ENCODE data around the gene PTEN.
"Not testable (repeated sequence)": the region's sequence is repeated elsewhere in the genome, so short reads cannot be mapped to it uniquely, and the experiment has no call there.

PTEN gene

DNA sequence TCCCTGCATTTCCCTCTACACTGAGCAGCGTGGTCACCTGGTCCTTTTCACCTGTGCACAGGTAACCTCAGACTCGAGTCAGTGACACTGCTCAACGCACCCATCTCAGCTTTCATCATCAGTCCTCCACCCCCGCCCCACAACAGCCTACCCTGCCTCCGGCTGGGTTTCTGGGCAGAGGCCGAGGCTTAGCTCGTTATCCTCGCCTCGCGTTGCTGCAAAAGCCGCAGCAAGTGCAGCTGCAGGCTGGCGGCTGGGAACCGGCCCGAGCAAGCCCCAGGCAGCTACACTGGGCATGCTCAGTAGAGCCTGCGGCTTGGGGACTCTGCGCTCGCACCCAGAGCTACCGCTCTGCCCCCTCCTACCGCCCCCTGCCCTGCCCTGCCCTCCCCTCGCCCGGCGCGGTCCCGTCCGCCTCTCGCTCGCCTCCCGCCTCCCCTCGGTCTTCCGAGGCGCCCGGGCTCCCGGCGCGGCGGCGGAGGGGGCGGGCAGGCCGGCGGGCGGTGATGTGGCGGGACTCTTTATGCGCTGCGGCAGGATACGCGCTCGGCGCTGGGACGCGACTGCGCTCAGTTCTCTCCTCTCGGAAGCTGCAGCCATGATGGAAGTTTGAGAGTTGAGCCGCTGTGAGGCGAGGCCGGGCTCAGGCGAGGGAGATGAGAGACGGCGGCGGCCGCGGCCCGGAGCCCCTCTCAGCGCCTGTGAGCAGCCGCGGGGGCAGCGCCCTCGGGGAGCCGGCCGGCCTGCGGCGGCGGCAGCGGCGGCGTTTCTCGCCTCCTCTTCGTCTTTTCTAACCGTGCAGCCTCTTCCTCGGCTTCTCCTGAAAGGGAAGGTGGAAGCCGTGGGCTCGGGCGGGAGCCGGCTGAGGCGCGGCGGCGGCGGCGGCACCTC lies at the start of gene PTEN, which contains the start of gene KLLN:
Gene PTEN (plus strand): TSS at position 573 of the 891 bp plus-strand sequence. CDS start 845 bp downstream, outside the sequence.
Gene KLLN (minus strand): TSS at position 481 of the 891 bp plus-strand sequence. CDS start 1,046 bp downstream, outside the sequence.
- DNase-seq: peak; percentile 74 to 78

DNA sequence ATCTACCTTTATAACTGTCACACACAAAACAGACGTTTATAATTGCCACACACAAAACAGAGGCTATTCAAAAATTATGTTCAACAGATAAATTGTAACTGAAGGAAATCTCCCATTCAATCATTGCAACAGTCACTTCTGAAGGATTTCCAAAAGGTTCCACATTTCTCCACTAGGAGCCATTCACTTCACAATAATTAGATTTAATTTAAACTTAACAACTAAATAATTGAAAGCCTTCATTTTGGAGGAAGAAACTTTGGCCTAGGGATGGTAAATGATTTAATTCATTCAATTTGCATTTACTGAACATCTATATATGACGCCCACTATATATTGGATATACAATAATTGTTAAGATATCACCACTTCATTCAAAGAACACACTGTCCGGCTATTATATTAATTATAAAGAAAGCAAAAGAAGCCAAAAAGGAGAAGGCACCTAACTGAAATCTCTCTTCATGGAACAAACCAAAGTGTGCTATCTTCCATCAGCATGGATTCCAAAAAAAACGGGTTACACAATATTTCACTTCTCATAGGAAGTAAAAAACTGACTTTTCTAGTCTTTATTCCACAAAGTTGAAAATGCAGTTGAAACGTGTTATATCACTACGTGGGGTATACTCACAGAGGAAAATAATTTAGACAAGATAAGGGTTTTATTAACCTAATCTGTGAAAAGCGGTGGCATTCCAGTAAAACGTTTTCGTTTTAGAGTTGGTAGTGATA lies 47.1 kb upstream of the PTEN start:
- no peak for DNase-seq

DNA sequence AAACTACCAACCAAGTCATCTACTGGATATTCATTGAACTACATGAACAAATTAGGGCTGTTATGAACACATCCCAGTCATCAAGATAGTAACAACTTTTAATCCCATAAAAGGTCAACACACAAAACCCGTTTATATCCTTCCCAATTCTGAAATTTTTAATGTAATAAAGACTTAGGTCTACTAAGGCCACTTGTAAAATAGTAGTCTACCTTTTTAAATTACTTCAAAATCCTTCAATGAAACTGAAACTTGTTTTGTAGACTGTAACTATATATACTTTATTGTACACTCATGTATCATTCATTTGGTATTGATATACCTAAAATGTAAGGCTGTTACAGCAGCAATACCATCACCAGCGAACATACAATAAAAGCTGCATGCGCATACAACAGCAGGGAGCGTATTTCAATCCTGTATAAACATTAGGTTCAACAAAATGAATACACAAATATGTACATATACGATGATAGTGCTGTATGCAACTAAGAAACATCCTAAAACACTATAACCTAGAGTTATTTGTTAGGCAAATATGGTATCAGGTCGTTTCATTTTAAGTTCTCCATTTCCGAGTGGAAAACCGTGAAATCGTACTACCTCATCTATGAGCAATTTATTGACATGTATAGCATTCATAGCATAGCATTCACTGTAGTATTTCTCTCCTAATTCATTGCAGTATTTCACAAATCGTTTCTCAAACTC lies 46.4 kb upstream of the PTEN start:
- no peak for DNase-seq

DNA sequence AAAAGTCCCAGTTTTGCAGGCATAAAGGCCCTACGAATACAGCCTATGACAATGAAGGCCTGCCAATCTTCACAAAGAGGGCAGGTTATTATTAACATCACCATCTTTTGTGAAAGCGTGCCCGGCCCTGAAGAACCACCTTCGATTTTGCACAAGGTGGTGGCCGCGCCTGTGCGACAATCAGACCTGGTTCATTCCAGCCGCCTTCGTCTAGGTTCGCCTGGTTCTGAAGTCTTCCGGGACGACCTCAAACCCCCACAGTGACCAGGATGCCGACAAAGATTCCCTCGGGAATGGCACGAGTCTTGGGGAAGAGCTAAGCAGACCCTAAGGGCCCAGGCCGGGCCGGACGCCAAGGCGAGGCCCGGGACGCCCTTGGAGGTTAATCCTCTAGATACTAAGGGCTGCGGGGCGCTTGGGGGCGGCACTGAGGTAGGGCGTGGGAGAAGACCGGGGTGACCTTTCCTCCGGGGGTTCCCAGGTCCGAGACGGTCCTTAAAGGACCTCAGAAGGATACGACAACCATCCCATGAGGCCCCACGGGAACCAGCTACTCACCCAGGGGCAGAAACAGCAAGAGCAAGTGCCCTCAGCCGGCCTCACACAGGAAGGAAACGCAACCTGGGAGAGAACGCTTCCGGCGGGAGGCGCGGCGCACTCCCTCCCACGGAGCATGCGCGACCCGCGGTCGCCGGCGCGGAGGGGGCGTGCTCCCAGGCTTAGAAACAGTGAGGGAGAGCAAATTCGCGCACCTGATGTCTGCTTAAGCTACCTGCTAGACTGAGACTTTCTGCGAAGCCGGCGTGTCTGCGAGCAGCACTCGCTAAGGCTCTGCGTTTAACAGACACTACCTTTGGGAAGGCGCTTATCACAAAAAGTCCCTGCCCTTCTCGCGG lies 45.6 kb upstream of the PTEN start, which contains the start of gene ATAD1:
Gene ATAD1 (minus strand): TSS at position 618 of the 896 bp plus-strand sequence. CDS start 3,627 bp downstream, outside the sequence.
- DNase-seq: peak; percentile 84 to 85

DNA sequence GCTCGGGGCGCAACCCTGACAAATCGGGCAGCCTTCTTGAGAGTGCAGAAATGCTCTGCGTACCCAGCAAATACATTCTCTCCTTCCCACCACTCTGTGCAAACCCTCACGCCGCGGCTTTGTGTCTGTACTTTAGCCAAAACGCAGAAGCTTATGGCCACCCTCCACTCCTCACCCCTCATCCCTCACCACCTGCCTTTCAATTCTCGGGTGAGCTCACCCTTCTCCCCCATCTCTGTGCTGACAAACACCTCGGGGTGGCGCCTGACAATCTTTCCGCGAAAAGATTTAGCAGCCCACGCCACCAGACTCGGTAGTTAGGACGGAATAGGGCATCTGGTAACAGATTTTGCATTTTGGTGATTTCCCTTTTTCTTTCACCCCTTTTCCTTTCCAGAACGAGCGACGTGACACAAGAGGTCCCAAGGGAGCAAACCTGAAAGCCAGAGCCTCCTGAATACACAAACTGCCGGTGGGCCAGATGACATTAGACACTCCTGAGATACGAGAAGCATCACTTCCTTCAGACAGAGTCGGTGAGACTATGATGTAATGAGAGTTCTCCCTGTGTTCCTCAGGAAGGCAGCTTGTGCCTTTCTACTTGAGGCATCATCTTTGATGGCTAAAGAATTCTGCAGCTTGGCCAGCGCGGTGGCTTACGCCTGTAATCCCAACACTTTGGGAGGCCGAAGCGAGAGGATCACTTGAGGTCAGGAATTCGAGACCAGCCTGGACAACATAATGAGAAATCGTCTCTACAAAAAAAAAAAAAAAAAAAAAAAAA lies 44.7 kb upstream of the PTEN start:
- peak; percentile 73 to 77 for DNase-seq

DNA sequence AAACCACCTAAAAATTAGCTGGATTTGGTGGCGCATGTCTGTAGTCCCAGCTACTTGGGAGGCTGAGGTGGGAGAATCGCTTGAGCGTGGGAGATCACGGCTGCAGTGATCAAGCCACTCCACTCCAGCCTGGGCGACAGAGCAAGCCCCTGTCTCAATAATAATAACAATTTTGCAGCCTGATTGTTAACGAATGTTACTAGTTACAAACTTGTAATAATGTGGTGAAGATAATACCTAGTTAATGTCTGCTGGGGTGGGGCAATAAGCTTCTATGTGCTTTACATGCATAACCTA lies 44.2 kb upstream of the PTEN start:
- no peak for DNase-seq

DNA sequence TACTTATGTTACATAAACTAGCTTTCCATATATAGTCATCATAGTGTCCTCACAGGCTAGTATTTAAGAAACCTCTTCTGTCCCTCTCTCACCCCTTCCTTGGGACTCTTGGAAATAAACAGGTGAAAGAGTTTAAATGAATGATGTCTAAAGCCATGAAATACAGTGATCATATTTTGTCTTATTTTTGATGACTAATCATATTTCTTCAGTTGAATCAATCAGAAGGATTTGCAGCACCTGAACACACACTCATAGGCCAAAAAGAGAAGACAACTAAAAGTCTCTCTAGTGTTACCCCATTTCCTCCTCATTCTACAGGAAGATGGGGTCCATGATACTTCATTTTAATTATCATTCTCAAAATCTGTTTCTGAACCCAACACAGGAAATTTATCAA lies 36.8 kb upstream of the PTEN start:
- no peak for DNase-seq

DNA sequence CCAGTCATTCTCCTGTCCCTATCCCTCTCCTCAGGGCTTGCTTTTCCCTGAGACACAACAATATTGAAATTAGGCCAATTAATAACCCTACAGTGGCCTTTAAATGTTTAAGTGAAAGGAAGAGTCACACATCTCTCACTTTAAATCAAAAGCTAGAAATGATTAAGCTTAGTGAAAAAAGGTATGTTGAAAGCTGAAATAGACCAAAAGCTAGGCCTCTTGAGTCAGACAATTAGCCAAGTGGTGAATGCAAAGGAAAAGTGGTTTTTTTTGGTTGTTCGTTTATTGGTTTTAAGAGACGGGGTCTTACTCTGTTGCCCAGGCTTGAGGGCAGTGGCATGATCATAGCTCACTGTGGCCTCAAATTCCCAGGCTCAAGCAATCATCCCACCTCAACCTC lies 35.7 kb upstream of the PTEN start:
- DNase-seq: no peak

DNA sequence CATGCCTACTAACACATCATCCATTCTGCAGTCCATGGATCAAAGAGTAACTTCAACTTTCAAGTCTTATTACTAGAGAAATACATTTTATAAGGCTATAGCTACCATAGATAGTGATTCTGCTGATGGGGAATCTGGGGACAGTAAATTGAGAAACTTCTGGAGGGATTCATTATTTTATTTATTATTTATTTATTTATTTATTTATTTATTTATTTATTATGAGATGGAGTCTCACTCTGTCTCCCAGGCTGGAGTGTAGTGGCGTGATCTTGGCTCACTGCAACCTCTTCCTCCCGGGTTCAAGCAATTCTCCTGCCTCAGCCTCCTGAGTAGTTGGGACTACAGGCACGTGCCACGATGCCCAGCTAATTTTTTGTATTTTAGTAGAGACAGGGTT lies 34.4 kb upstream of the PTEN start:
- not testable (repeated sequence) for DNase-seq

DNA sequence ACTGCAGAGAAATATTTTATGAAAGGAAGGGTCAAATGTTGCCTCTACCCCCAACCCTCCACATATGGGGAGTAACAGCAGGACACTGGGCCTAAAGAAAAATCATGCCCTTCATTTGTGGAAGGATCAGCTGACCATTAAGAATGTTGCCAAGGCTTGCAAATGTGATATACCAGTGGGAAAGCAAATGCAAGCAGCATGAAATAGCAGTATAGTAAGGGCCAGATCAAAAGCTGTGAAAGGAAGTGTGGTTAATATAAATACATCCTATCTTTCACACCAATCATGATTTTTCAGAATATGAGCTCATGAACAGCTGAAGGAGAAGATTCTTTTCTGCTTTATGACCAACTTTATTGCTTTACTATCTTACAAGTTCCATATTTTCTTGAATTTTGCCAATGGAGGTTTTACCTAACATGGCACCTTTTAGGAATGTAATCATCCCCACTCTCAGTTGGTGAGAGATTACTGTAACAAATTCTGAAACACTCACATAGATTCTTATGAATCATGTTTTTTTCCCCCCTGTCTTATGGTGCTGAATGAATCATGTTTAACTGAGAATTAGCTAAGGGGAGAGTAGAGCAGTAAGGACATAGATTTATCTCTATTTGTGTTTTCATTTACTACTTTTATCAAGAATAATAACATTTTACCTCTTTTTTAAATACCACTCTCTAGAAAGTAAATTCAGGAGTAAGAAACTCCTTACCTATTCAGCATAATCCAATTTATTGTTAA lies 33.3 kb upstream of the PTEN start:
- DNase-seq: no peak

DNA sequence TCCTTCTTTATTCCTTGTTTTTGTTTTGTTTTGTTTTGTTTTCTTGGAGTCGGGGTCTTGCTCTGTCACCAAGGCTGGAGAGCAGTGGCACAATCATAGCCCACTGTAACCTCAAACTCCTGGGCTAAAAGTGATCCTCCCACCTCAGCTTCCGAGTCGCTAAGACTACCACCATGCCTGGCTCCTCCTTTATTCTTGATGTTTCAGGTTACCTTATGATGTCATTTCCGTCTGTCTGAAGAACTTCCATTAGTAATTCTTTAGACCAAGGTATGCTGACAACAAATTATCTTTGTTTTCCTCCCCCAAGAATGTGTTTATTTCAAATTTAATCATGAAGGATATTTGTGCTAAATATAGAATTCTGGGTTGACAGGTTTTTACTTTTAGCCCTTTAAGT lies 27.3 kb upstream of the PTEN start:
- DNase-seq: no peak

DNA sequence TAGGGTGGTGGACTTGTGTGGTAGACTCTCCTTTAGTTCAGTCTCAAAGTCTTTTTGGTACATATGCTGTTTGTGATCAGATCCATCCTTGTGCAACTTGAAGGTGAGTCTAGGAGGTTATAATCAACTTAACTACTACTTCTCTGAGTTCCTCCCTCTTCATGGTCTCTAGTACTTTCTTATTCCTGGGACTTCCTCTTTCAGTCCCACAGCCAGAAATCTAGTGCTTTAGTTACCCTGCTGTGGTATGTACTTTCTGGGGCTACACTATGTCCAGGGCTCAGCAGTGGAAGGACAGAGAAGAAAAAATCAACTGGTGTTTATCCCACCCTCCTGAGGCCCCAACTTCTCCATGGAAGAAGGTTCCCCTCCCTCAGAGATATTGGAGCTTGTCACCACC lies 26.0 kb upstream of the PTEN start:
- no peak for DNase-seq

DNA sequence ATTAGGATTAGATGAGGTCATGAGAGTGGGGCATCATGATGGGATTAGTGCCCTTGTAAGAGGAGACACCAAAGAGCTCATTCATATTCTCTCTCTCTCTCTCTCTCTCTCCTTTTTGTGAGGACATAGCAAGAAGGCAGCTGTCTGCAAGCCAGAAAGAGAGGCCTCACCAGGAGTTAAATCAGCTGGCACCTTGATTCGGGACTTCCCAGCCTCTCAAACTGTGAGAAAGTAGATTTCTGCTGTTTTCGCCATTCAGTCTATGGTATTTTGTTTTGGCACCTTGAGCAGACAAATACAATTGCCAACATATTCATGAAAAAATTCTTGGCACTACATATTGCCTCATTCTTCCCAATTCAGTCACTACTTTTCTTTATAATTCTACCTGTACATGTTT lies 24.8 kb upstream of the PTEN start:
- no peak for DNase-seq

DNA sequence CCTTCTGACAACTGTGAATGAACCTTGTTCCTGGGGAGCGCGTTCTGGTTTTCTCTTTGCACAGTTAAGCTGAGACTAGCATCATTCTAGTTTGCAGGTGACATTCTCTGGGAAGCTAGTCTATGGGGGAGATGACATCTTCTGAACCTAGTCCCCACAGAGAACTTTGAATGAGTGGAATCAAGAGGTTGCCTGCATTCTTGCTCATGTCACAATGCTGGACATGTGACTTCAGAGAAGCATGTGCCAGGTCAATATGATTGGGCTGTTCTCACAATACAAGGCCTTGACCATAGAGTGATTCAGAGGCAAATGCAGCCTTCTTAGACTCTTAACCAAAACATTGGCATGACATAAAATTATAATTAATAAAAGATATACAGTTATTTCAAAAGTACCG lies 22.2 kb upstream of the PTEN start:
- DNase-seq: no peak

DNA sequence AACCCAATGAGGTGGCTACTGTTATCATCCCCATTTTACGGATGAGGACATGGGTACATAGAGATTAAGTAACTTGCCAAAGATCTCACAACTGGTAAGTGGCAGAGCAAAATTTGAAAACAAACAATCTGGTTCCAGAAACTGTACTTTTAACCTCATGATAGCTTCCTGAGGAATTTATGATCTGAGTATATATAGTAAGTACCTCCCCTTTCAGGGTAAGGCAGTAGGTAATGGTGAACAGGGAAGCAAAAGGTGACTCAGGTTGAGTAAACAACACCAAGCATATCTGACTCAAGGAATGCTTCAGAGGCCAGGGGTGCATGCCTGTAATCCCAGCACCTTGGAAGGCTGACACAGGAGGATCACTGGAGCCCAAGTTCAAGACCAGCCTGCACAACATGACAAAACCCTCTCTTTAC lies 21.2 kb upstream of the PTEN start:
- no peak for DNase-seq

DNA sequence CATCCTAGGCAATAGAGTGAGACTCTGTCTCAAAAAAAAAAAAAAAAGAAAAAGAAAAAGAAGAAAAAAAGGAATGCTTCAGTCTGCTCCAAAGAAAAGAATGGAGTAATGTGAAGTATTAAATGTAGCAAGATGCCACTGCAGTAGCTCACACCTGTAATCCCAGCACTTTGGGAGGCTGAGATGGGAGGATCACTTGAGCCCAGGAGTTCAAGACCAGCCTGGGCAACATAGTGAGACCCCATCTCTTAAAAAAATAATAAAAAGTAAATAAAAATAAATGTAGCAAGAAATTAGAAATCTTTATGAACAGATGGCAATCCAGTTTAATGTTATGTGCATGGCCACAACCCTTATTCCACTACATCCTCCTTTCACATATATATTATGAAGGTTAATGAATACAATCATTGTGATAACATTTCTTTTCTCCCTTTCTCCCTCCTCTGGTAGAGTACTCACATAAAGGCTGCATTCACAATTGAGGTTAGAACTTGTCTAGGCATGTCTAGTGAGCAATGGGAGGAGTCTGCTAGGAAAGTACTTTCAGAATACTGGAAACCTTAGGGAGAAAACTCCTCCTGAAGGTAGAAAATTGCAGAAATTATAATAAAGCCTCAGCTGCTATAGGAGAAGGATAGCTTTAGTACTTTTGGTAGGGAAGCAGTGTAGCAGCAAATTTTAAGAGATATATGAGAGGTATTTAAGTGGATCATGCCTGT lies 20.5 kb upstream of the PTEN start:
- no peak for DNase-seq

DNA sequence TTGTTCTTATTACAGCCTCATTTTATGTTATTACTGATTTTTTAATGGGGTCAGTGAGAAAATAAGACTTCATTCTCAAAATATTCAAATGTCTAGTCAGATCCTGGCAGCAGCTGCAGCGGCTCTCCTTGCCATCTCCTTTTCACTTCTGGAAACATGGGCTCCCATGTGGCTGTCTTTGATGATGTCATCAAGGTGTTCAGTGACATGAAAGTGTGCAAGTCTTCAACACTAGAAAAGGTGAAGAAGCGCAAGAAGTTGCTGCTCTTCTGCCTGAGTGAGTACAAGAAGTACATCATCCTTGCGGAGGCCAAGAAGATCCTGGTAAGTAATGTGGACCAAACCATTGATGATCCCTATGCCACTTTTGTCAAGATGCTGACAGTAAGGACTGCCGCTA lies 19.7 kb upstream of the PTEN start:
- no peak for DNase-seq

DNA sequence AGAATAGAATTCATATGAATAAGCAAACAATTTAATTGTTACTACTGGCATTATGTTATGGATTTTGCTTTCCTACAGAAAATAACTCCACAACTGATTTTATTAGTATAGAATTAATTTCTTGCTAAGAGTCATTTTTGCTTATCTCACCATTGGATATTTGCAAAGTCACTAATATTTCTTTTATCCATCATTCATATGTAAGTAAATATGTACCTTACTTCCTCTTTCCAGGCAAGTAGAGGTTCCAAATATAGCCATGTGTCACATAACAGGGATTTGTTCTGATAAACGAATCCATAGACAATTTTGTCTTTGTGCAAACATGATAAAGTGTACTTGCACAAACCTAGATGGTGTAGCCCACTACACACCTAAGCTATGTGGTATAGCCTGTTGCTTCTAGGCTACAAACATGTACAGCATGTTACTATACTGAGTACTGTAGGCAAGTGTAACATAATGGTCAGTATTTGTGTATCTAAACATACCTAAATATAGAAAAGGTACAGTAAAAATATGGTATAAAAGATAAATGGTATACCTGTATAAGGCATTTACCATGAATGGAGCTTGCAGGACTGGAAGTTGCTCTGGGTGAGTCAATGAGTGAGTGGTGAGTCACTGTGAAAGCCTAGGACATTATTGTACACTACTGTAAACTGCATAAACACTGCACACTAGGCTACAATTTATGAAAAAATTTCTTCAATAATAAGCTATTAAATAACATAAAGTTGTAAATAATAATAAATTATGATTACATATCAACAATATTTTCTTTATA lies 18.4 kb upstream of the PTEN start:
- no peak for DNase-seq

DNA sequence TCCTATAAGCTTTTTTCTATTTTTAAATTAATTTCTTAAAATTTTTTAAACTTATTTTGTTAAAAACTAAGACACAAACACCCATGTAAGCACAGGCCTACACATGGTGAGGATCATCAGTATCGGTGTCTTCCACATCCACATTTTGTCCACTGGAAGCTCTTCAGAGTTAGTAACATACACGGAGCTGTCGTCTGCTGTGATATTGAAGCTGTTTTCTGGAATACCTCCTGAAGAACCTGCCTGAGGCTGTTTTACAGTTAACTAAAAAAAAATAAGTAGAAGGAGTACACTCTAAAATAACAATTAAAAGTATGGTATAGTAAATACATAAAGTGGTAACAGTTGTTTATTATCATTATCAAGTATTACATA lies 17.8 kb upstream of the PTEN start:
- no peak for DNase-seq
